ENCODE results near the gene MRPL4. TPM values are rescaled to one million over a fixed set of nuclear protein-coding genes. Genes with fewer than 3 reads are reported as not detected.
A peak's percentile ranks its signal among the peaks of the same experiment; 100 is the strongest.

MRPL4 gene
- total and polyA plus RNA-seq, 2 experiments from 2014 or later, result 78.5 to 129 TPM

DNA sequence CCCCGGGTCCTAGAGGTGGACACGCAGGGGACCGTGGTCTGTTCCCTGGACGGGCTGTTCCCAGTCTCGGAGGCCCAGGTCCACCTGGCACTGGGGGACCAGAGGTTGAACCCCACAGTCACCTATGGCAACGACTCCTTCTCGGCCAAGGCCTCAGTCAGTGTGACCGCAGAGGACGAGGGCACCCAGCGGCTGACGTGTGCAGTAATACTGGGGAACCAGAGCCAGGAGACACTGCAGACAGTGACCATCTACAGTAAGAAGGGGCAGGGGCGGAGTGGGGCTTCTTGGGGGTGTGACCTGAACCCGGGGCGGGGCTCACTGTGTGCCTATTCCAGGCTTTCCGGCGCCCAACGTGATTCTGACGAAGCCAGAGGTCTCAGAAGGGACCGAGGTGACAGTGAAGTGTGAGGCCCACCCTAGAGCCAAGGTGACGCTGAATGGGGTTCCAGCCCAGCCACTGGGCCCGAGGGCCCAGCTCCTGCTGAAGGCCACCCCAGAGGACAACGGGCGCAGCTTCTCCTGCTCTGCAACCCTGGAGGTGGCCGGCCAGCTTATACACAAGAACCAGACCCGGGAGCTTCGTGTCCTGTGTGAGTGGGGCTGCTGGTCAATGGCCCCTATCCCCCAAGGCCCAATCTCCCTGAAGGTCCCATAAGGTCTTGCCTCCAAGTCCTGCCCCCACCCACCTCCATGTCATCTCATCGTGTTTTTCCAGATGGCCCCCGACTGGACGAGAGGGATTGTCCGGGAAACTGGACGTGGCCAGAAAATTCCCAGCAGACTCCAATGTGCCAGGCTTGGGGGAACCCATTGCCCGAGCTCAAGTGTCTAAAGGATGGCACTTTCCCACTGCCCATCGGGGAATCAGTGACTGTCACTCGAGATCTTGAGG is 32.3 kb downstream of the MRPL4 start:
- Histone ChIP-seq H3K9me3 (ENCODE audit: low read depth) (no peaks in the 10 kb centered on the region), H3K36me3 (no peaks in the 10 kb centered on the region), H3K27me3 (peaks cover 23% of the 10 kb centered on the region), H3K4me1 (ENCODE audit: low read depth) (no peaks in the 10 kb centered on the region), H3K4me3 (no peak overlapping the region), H3K27ac (no peak overlapping the region)
- TF ChIP-seq, protein P1, sequence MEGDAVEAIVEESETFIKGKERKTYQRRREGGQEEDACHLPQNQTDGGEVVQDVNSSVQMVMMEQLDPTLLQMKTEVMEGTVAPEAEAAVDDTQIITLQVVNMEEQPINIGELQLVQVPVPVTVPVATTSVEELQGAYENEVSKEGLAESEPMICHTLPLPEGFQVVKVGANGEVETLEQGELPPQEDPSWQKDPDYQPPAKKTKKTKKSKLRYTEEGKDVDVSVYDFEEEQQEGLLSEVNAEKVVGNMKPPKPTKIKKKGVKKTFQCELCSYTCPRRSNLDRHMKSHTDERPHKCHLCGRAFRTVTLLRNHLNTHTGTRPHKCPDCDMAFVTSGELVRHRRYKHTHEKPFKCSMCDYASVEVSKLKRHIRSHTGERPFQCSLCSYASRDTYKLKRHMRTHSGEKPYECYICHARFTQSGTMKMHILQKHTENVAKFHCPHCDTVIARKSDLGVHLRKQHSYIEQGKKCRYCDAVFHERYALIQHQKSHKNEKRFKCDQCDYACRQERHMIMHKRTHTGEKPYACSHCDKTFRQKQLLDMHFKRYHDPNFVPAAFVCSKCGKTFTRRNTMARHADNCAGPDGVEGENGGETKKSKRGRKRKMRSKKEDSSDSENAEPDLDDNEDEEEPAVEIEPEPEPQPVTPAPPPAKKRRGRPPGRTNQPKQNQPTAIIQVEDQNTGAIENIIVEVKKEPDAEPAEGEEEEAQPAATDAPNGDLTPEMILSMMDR (IDR thresholded peaks at IDR 0.05; ENCODE audit: low read depth, low read length), result no peak
- DNase-seq (ENCODE audit: low read depth in 1 of 2, low spot score in 1 of 2), result no peak

DNA sequence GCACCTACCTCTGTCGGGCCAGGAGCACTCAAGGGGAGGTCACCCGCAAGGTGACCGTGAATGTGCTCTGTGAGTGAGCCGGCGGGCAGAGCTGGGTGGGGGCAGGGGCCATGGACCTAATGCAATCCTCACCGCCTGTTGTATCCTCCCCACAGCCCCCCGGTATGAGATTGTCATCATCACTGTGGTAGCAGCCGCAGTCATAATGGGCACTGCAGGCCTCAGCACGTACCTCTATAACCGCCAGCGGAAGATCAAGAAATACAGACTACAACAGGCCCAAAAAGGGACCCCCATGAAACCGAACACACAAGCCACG is 32.9 kb downstream of the MRPL4 start:
- no peak for DNase-seq (ENCODE audit: low read depth in 1 of 2, low spot score in 1 of 2)
- Histone ChIP-seq H3K9me3 (ENCODE audit: low read depth) (no peaks in the 10 kb centered on the region), H3K4me3 (no peak overlapping the region), H3K27me3 (peaks cover 30% of the 10 kb centered on the region), H3K4me1 (ENCODE audit: low read depth) (no peaks in the 10 kb centered on the region), H3K36me3 (no peaks in the 10 kb centered on the region), H3K27ac (no peak overlapping the region)
- TF ChIP-seq, protein P1 (IDR thresholded peaks at IDR 0.05; ENCODE audit: low read depth, low read length), result no peak

DNA sequence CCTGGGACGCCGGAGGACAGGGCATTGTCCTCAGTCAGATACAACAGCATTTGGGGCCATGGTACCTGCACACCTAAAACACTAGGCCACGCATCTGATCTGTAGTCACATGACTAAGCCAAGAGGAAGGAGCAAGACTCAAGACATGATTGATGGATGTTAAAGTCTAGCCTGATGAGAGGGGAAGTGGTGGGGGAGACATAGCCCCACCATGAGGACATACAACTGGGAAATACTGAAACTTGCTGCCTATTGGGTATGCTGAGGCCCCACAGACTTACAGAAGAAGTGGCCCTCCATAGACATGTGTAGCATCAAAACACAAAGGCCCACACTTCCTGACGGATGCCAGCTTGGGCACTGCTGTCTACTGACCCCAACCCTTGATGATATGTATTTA is 33.4 kb downstream of the MRPL4 start:
- no peak overlapping the region for H3K27ac ChIP-seq
- H3K36me3 ChIP-seq, result no peaks in the 10 kb centered on the region
- no peak overlapping the region for H3K4me3 ChIP-seq
- no peaks in the 10 kb centered on the region for H3K9me3 ChIP-seq (ENCODE audit: low read depth)
- DNase-seq (ENCODE audit: low read depth in 1 of 2, low spot score in 1 of 2), result no peak
- H3K4me1 ChIP-seq (ENCODE audit: low read depth), result no peaks in the 10 kb centered on the region
- TF ChIP-seq, protein P1 (IDR thresholded peaks at IDR 0.05; ENCODE audit: low read depth, low read length), result no peak
- peaks cover 34% of the 10 kb centered on the region for H3K27me3 ChIP-seq

DNA sequence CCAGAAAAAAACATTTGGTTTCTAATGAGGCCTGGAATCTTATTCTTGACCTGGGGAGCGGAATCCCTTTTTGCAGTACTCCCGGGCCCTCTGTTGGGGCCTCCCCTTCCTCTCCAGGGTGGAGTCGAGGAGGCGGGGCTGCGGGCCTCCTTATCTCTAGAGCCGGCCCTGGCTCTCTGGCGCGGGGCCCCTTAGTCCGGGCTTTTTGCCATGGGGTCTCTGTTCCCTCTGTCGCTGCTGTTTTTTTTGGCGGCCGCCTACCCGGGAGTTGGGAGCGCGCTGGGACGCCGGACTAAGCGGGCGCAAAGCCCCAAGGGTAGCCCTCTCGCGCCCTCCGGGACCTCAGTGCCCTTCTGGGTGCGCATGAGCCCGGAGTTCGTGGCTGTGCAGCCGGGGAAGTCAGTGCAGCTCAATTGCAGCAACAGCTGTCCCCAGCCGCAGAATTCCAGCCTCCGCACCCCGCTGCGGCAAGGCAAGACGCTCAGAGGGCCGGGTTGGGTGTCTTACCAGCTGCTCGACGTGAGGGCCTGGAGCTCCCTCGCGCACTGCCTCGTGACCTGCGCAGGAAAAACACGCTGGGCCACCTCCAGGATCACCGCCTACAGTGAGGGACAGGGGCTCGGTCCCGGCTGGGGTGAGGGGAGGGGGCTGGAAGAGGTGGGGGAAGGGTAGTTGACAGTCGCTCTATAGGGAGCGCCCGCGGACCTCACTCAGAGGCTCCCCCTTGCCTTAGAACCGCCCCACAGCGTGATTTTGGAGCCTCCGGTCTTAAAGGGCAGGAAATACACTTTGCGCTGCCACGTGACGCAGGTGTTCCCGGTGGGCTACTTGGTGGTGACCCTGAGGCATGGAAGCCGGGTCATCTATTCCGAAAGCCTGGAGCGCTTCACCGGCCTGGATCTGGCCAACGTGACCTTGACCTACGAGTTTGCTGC is 35.1 kb downstream of the MRPL4 start, which contains the start of gene ICAM4:
ICAM4 (plus strand) TSS at position 153 of the 935 bp plus-strand sequence; CDS start at position 211, 58 bp downstream.
- Histone ChIP-seq H3K4me1 (ENCODE audit: low read depth) (no peaks in the 10 kb centered on the region), H3K27ac (no peak within 1 kb of the TSS), H3K9me3 (ENCODE audit: low read depth) (no peaks in the 10 kb centered on the region), H3K4me3 (peak within 1 kb of the TSS; percentile 11), H3K27me3 (peaks cover 51% of the 10 kb centered on the region), H3K36me3 (no peaks in the 10 kb centered on the region)
- TF ChIP-seq, protein P1 (IDR thresholded peaks at IDR 0.05; ENCODE audit: low read depth, low read length), result no peak
- DNase-seq (ENCODE audit: low read depth in 1 of 2, low spot score in 1 of 2), result peak; percentile 71 to 88

DNA sequence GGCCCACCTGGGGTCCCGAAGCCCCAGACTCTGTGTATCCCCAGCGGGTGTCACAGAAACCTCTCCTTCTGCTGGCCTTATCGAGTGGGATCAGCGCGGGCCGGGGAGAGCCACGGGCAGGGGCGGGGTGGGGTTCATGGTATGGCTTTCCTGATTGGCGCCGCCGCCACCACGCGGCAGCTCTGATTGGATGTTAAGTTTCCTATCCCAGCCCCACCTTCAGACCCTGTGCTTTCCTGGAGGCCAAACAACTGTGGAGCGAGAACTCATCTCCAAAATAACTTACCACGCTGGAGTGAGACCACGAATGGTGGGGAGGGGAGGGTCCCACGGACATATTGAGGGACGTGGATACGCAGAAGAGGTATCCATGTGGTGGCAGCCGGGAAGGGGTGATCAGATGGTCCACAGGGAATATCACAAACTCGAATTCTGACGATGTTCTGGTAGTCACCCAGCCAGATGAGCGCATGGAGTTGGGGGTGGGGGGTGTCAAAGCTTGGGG is 36.7 kb downstream of the MRPL4 start:
- Histone ChIP-seq H3K27ac (no peak overlapping the region), H3K9me3 (ENCODE audit: low read depth) (no peaks in the 10 kb centered on the region), H3K4me1 (ENCODE audit: low read depth) (no peaks in the 10 kb centered on the region), H3K4me3 (peak overlapping the region; percentile 50), H3K36me3 (no peaks in the 10 kb centered on the region), H3K27me3 (peaks cover 67% of the 10 kb centered on the region)
- peak; percentile 55 to 65 for DNase-seq (ENCODE audit: low read depth in 1 of 2, low spot score in 1 of 2)
- TF ChIP-seq, protein P1 (IDR thresholded peaks at IDR 0.05; ENCODE audit: low read depth, low read length), result no peak
